Occipital lobe (tissue), 2 donors: ENCODE data around the gene VEPH1. TPM values are rescaled to one million over a fixed set of nuclear protein-coding genes. Genes with fewer than 3 reads are reported as not detected.

Source experiments
- DNase-seq: peaks from one replicate; lab custom pipeline; 2025; lab: John Stamatoyannopoulos, UW
- total RNA-seq: library from RNA; depleted of rRNA; stranded (reverse); fragments of >200 nt; gene quantifications from one replicate; pipeline ENCODE4 v1.2.3, GENCODE V29; 2014

Gene VEPH1
- total RNA-seq, 1 donor from 2014 or later = 9.2 TPM

DNA sequence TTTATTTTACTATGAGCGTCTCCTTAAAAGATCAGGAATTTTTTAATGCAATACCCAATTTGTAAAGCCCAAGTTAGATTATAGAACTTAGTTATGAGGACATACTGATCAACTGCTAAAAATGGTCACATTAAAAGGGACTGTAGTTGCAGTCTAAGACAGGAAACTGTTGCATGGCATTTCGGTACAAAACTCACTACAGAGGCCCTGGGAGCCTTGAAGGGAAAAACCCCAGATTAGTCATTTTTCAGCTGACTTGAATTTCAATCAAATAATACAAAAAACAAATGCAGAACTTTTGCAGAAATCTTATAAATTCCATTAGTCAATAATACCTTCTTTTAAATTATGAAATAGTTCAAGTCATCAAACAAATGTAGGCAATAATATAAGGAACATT, 73.5 kb downstream of the VEPH1 start:
- DNase-seq = no peak

DNA sequence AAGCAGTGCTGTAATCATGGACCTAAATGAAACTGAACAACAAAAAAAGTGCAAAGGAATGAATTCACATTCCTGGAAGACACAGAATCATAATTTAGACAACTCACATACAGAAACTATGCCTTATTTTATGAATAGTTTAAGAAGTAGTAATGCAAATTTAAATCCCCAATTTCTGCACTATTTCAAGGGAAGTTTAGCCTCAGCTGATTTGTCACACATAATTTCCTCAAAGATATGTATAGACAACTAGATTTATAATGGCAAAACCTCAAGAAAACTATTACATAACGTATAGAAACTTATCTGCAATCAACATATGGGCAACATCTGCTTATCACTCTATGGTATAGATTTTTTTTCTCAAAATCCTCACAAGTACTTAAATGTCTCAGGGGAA, 74.4 kb downstream of the VEPH1 start:
- no peak for DNase-seq

DNA sequence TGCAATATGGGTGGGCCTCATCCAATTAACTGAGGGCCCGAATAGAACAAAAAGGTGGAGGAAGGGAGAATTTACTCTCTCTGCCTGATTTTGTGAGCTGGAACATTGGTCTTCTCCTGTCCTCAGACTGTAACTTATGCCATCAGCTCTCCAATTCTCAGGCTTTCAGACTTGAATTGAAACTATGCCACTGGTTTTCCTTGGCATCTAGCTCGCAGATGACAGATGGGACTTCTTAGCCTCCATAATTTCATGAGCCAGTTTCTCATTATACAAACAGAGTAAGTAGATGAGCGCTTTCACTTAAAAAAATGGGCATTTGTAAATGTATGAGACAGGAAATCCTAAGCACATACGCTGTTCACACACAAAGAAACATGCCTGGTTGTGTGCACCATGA, 75.3 kb downstream of the VEPH1 start:
- DNase-seq = no peak

GRCh38 chr3:157423337-157423736, 79.9 kb downstream of the VEPH1 start:
- no peak for DNase-seq

DNA sequence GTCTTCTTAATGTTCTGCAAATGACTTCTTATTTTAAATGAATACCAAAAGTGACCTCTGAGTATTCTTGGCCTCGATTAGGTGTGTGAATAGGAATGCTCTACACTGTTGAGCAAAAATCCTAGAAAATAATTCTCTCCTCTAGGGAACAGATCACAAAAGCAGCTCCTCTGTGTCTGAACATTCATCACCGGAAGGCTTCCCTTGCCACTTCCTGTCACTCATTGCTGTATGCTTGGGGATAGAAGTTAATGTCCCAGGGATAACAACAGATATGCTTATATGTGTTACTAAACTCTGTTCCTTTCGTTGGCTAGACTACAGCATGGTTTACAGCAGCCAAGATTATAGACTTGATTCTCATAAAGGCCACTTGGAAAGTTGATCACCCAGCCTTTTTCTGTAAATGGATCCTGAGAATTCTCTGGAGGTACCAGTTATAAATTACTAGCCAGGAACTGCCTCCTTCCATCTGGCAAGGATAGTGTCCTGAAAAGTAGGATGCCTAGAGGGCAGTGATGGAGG, 82.5 kb downstream of the VEPH1 start:
- DNase-seq = no peak

GRCh38 chr3:157418104-157418503, 85.1 kb downstream of the VEPH1 start:
- no peak for DNase-seq

DNA sequence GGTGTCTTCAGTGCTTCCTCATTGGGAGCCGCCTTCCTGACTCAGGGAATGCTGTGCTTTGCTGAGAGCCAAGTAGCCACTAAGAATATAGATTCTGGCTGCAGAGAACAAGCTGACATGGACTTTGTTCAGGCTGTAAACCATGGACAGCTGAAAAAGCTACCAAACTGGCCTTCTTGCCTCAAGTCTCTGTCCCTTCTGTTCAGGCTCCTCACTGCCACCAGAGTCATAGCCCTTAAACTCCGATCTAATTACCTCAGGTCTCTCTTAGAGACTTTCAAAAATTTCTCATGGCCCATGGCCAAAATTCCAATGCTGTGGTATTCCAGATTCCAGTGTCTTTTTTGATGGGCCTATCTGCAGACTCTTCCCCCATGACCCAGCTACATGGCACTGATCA, 86.0 kb downstream of the VEPH1 start:
- no peak for DNase-seq

DNA sequence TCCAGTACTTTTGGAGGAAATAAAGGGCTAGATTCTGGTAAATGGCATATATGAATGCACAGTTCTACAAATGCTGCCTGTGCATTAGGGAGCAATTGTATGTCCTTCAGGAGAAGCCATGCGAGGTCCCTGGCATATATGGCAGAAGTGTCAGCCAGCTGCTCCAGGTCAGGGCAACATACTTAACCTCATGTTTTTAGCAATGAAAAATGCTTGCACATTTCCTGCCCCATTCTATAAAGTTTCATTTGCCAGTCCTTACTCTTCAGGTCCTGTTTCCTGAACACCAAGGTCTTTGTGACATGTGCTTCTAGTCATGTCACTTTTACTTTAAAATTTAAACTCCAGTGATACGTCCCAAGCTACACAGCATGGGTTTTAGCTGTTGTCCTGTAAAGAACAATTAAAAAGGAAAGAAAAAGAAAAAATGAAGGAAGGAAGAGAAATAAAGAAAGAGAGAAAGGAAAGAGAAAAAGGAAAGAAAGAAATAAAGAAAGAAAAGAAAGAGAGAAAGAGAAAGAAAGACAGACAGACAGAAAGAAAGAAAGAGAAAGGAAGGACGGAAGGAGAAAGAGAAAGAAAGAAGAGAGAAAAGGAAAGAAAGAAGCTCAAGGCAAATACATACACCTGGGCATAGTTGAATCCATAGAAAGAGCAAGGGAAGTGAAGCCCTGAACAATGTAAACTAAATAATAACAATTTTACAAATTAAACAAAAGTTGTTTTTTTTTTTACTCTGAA, 86.7 kb downstream of the VEPH1 start:
- no peak for DNase-seq

DNA sequence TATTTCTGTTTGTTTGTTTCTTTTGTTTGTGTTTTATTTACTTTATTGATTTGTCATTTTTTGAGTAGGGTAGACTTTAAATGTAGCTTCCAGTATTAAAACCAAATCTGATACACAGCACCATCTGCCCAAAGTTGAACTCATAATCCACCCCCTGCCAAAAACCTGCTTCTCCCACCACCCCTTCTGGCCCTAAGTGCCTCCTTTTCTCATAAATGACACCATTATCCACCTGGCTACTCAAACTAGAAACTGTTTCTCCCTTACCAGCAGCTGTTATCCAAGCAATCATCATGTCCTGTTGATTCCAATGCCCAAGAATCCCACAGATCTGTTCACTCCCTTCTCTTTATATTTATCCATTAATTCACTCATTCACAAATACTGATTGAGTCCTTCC, 88.4 kb downstream of the VEPH1 start:
- no peak for DNase-seq

GRCh38 chr3:157412323-157412855, 90.8 kb downstream of the VEPH1 start:
- no peak for DNase-seq

- DNase-seq = no peak
Observed at GRCh38 chr3:157410945-157411344, 92.3 kb downstream of the VEPH1 start.

- DNase-seq = no peak
Observed at GRCh38 chr3:157409516-157409915, 93.7 kb downstream of the VEPH1 start.

GRCh38 chr3:157408499-157409149, 94.6 kb downstream of the VEPH1 start:
- DNase-seq = no peak

GRCh38 chr3:157407769-157408168, 95.4 kb downstream of the VEPH1 start:
- DNase-seq = no peak

DNA sequence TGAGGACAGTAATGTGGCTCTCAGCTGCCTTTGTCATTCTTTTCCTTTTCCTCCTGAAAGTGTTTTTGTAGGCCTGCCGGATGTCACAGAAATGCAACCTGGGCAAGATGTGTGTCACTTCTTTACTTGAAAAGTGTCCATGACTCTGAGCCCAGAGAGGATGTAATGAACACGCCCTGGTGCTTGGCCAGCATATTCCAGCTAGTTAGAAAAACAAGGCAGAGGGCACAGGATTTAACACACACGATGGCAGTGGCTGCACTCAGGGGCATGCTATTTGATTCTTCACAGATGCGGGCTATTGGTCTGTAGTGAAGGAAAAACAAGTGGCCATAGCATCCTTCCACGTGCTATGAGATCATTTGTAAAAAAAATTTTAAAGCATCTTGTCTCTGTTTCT, 96.8 kb downstream of the VEPH1 start:
- DNase-seq = no peak

DNA sequence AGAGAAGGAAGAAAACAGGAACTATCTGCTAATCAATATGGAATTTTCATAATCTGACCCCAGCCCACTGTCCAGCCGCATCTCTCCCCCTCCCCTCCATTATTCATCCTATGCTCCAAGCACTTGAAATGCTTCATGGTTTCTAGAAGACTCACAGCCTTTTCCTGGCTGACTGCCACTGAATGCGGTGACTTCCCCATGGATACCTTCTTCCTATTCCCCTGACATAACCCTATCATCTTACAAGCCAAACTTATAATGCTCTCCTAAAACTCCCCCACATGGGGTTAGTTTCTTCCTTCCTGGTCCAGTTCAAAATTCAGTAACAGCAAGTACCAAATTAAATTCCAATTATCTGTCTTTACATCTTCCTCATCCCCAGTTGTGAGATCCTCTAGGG, 97.8 kb downstream of the VEPH1 start:
- no peak for DNase-seq

- no peak for DNase-seq
Observed at GRCh38 chr3:157404381-157404780, 98.8 kb downstream of the VEPH1 start.

DNA sequence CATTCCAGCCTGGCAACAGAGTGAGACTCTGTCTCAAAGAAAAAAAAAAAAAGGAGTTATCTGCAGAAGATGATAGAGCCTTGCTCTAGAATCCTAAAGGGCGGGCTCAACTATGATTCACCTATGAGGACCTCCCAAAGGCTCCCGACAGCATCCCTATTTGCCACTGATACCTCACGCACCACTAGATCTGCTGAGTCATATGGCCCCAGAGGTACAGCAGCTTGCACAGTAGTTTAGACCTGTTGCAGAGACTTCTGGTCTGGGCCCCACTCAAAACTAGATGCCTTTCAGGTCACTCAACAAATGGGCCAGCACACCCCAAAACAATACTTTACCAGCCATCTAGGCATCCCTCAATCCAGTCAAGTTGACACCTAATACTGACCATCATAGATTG, 104.6 kb downstream of the VEPH1 start:
- DNase-seq = no peak

- no peak for DNase-seq
Observed at GRCh38 chr3:157394411-157394810, 108.8 kb downstream of the VEPH1 start.

- DNase-seq = no peak
Observed at GRCh38 chr3:157393113-157393512, 110.1 kb downstream of the VEPH1 start.

DNA sequence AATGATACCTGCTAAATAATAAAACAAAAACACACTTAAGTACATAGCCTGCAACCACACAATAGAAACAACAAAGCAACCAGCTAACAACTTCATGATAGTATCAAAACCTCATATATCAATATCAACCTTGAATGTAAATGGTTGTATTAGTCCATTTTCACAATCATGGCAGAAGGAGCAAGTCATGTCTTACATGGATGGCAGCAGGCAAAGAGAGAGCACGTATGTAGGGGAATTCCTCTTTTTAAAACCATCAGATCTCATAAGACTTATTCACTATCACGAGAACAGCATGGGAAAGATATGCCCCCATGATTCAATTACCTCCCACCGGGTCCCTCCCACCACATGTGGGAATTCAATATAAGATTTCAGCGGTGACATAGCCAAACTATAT, 111.1 kb downstream of the VEPH1 start:
- no peak for DNase-seq

DNA sequence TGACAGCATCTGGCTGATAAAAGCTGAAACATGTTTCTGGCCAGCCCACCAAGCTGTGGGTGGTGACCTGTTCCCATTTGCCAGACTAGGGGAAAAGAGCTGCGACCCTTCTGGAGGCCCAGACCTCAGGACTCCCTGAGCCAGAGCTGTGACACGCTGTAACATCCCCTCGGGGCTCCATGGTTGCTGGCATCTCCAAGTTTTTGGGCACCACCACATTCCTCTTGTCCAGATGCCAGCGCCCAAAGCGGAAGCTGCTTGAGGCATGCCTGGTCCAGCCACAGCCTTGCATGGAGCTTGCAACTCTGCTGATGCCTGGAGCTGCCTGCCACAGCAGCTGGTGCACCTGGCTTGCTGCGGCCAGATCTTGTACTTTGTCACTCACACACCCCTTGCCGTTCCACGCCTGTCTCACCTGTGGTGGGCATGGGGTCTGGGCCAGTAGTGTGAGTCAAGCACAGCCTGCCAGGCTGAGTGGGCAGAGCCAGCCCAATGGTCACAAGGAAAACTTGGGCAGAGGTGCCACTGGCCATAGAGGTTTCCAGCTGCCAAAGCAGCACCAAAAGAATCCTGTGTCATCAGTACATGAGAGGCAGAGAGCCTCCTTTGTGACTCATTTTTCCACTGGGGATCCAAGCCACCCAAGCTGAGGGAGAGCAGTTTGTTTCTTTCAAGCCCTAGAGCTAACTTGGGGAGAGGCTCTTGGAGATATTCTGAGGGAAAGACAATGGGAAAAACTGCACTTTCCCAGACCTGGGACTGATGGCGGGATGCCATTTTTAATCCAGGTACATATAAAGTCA, 112.3 kb downstream of the VEPH1 start:
- no peak for DNase-seq
